ENCODE results near the gene C1QTNF1.

C1QTNF1 gene

GRCh38 chr17:79075861-79076406 is 52.0 kb downstream of the C1QTNF1 start:
- no peaks in the 10 kb centered on the region for H3K27me3 ChIP-seq (ENCODE audit: insufficient read depth, low read length)
- peaks cover 8 to 10% of the 10 kb centered on the region in 2 experiments for H3K36me3 ChIP-seq (ENCODE audit: control insufficient read depth in 1 of 2, insufficient read depth in 2 of 2, low read length in 2 of 2)
- H2AK5ac ChIP-seq (ENCODE audit: low read length): no peak overlapping the region
- no peak overlapping the region for H3K4ac ChIP-seq (ENCODE audit: low read depth, low read length)
- H4K12ac ChIP-seq (ENCODE audit: low read depth, low read length): no peak overlapping the region
- DNase-seq: no peak
- H3K4me1 ChIP-seq (ENCODE audit: control insufficient read depth in 1 of 2, insufficient read depth in 2 of 2, low read length in 2 of 2): peaks cover 4 to 5% of the 10 kb centered on the region in 2 experiments
- no peak overlapping the region for H2BK120ac ChIP-seq (ENCODE audit: insufficient read depth, low read length, poor library complexity)
- no peak overlapping the region for H3K27ac ChIP-seq (ENCODE audit: low read depth, low read length)
- no peak overlapping the region for H3K14ac ChIP-seq (ENCODE audit: low read length)
- H3K4me2 ChIP-seq (ENCODE audit: low read length): no peak overlapping the region
- no peak overlapping the region for H3K18ac ChIP-seq (ENCODE audit: low read length)
- no peaks in the 10 kb centered on the region for H3K9me3 ChIP-seq (ENCODE audit: insufficient read depth, low read depth, low read length)
- no peak overlapping the region for H4K8ac ChIP-seq (ENCODE audit: low read depth, low read length)
- WGBS (ENCODE audit: extremely low coverage, insufficient coverage, insufficient read length): no CpG with 5 or more reads among the region's 9 CpGs
- peaks cover 7% of the 10 kb centered on the region for H3K79me1 ChIP-seq (ENCODE audit: low read length)
- H2BK12ac ChIP-seq (ENCODE audit: low read length): no peak overlapping the region
- no peak overlapping the region for H4K91ac ChIP-seq (ENCODE audit: low read depth, low read length)
- H2AFZ ChIP-seq (ENCODE audit: insufficient read depth, low read length, poor library complexity): no peak overlapping the region
- H3K79me2 ChIP-seq (ENCODE audit: control insufficient read depth, insufficient read depth, low read length, poor library complexity): no peaks in the 10 kb centered on the region
- H3K9ac ChIP-seq (ENCODE audit: low read length): no peak overlapping the region
- no peak overlapping the region for H3K4me3 ChIP-seq (ENCODE audit: low read depth, low read length)
- H3K23ac ChIP-seq (ENCODE audit: low read length): no peak overlapping the region
- H2BK5ac ChIP-seq (ENCODE audit: low read depth, low read length, poor library complexity): no peak overlapping the region

GRCh38 chr17:79077587-79077986 is 53.6 kb downstream of the C1QTNF1 start:
- Histone ChIP-seq H3K27me3 (ENCODE audit: insufficient read depth, low read length) (no peaks in the 10 kb centered on the region), H3K9me3 (ENCODE audit: insufficient read depth, low read depth, low read length) (no peaks in the 10 kb centered on the region), H4K12ac (ENCODE audit: low read depth, low read length) (no peak overlapping the region), H3K4me1 (ENCODE audit: control insufficient read depth in 1 of 2, insufficient read depth in 2 of 2, low read length in 2 of 2) (peaks cover 4 to 5% of the 10 kb centered on the region in 2 experiments), H2BK5ac (ENCODE audit: low read depth, low read length, poor library complexity) (no peak overlapping the region), H2AK5ac (ENCODE audit: low read length) (no peak overlapping the region), H3K4me2 (ENCODE audit: low read length) (no peak overlapping the region), H3K36me3 (ENCODE audit: control insufficient read depth in 1 of 2, insufficient read depth in 2 of 2, low read length in 2 of 2) (peaks cover 10 to 11% of the 10 kb centered on the region in 2 experiments), H3K4ac (ENCODE audit: low read depth, low read length) (no peak overlapping the region), H3K9ac (ENCODE audit: low read length) (no peak overlapping the region), H4K8ac (ENCODE audit: low read depth, low read length) (no peak overlapping the region), H2AFZ (ENCODE audit: insufficient read depth, low read length, poor library complexity) (no peak overlapping the region), H3K79me1 (ENCODE audit: low read length) (peaks cover 7% of the 10 kb centered on the region), H2BK120ac (ENCODE audit: insufficient read depth, low read length, poor library complexity) (no peak overlapping the region), H3K18ac (ENCODE audit: low read length) (no peak overlapping the region), H3K4me3 (ENCODE audit: low read depth, low read length) (no peak overlapping the region), H3K14ac (ENCODE audit: low read length) (no peak overlapping the region), H3K79me2 (ENCODE audit: control insufficient read depth, insufficient read depth, low read length, poor library complexity) (no peaks in the 10 kb centered on the region), H3K23ac (ENCODE audit: low read length) (no peak overlapping the region), H4K91ac (ENCODE audit: low read depth, low read length) (no peak overlapping the region), H3K27ac (ENCODE audit: low read depth, low read length) (no peak overlapping the region), H2BK12ac (ENCODE audit: low read length) (no peak overlapping the region)
- DNase-seq: no peak
- no CpG with 5 or more reads among the region's 12 CpGs for WGBS (ENCODE audit: extremely low coverage, insufficient coverage, insufficient read length)

GRCh38 chr17:79078476-79079190 is 54.7 kb downstream of the C1QTNF1 start:
- Histone ChIP-seq H3K4ac (ENCODE audit: low read depth, low read length) (no peak overlapping the region), H2AK5ac (ENCODE audit: low read length) (no peak overlapping the region), H3K79me2 (ENCODE audit: control insufficient read depth, insufficient read depth, low read length, poor library complexity) (no peaks in the 10 kb centered on the region), H2BK120ac (ENCODE audit: insufficient read depth, low read length, poor library complexity) (no peak overlapping the region), H3K36me3 (ENCODE audit: control insufficient read depth in 1 of 2, insufficient read depth in 2 of 2, low read length in 2 of 2) (peaks cover 11 to 15% of the 10 kb centered on the region in 2 experiments), H4K12ac (ENCODE audit: low read depth, low read length) (no peak overlapping the region), H3K23ac (ENCODE audit: low read length) (no peak overlapping the region), H2BK12ac (ENCODE audit: low read length) (no peak overlapping the region), H2BK5ac (ENCODE audit: low read depth, low read length, poor library complexity) (no peak overlapping the region), H2AFZ (ENCODE audit: insufficient read depth, low read length, poor library complexity) (no peak overlapping the region), H3K79me1 (ENCODE audit: low read length) (peaks cover 7% of the 10 kb centered on the region), H3K27ac (ENCODE audit: low read depth, low read length) (no peak overlapping the region), H4K8ac (ENCODE audit: low read depth, low read length) (no peak overlapping the region), H3K27me3 (ENCODE audit: insufficient read depth, low read length) (no peaks in the 10 kb centered on the region), H3K4me2 (ENCODE audit: low read length) (no peak overlapping the region), H3K18ac (ENCODE audit: low read length) (no peak overlapping the region), H3K4me1 (ENCODE audit: control insufficient read depth in 1 of 2, insufficient read depth in 2 of 2, low read length in 2 of 2) (peaks cover 4 to 5% of the 10 kb centered on the region in 2 experiments), H3K14ac (ENCODE audit: low read length) (no peak overlapping the region), H3K4me3 (ENCODE audit: low read depth, low read length) (no peak overlapping the region), H3K9me3 (ENCODE audit: insufficient read depth, low read depth, low read length) (no peaks in the 10 kb centered on the region), H3K9ac (ENCODE audit: low read length) (no peak overlapping the region), H4K91ac (ENCODE audit: low read depth, low read length) (no peak overlapping the region)
- no peak for DNase-seq
- WGBS (ENCODE audit: extremely low coverage, insufficient coverage, insufficient read length): no CpG with 5 or more reads among the region's 21 CpGs

GRCh38 chr17:79079421-79080200 is 55.6 kb downstream of the C1QTNF1 start:
- peaks cover 7% of the 10 kb centered on the region for H3K79me1 ChIP-seq (ENCODE audit: low read length)
- no peak overlapping the region for H3K27ac ChIP-seq (ENCODE audit: low read depth, low read length)
- no peak overlapping the region for H2AK5ac ChIP-seq (ENCODE audit: low read length)
- no peak overlapping the region for H2AFZ ChIP-seq (ENCODE audit: insufficient read depth, low read length, poor library complexity)
- no peak overlapping the region for H3K4ac ChIP-seq (ENCODE audit: low read depth, low read length)
- H4K12ac ChIP-seq (ENCODE audit: low read depth, low read length): no peak overlapping the region
- no peaks in the 10 kb centered on the region for H3K79me2 ChIP-seq (ENCODE audit: control insufficient read depth, insufficient read depth, low read length, poor library complexity)
- H4K91ac ChIP-seq (ENCODE audit: low read depth, low read length): no peak overlapping the region
- peaks cover 11 to 17% of the 10 kb centered on the region in 2 experiments for H3K36me3 ChIP-seq (ENCODE audit: control insufficient read depth in 1 of 2, insufficient read depth in 2 of 2, low read length in 2 of 2)
- peaks cover 0 to 4% of the 10 kb centered on the region in 2 experiments for H3K4me1 ChIP-seq (ENCODE audit: control insufficient read depth in 1 of 2, insufficient read depth in 2 of 2, low read length in 2 of 2)
- H3K18ac ChIP-seq (ENCODE audit: low read length): no peak overlapping the region
- H3K9me3 ChIP-seq (ENCODE audit: insufficient read depth, low read depth, low read length): no peaks in the 10 kb centered on the region
- H2BK120ac ChIP-seq (ENCODE audit: insufficient read depth, low read length, poor library complexity): no peak overlapping the region
- H3K27me3 ChIP-seq (ENCODE audit: insufficient read depth, low read length): no peaks in the 10 kb centered on the region
- H3K23ac ChIP-seq (ENCODE audit: low read length): no peak overlapping the region
- no peak overlapping the region for H3K4me2 ChIP-seq (ENCODE audit: low read length)
- H4K8ac ChIP-seq (ENCODE audit: low read depth, low read length): no peak overlapping the region
- H2BK12ac ChIP-seq (ENCODE audit: low read length): no peak overlapping the region
- no peak overlapping the region for H2BK5ac ChIP-seq (ENCODE audit: low read depth, low read length, poor library complexity)
- H3K9ac ChIP-seq (ENCODE audit: low read length): no peak overlapping the region
- no peak overlapping the region for H3K4me3 ChIP-seq (ENCODE audit: low read depth, low read length)
- H3K14ac ChIP-seq (ENCODE audit: low read length): no peak overlapping the region
- no peak for DNase-seq
- WGBS (ENCODE audit: extremely low coverage, insufficient coverage, insufficient read length): no CpG with 5 or more reads among the region's 22 CpGs

Data from trophoblast cell (in vitro differentiated cells and primary cell).